GM18873 (cell line): ENCODE results near the gene PNMA8B.
"Not testable (repeated sequence)": the region's sequence is repeated elsewhere in the genome, so short reads cannot be mapped to it uniquely, and the experiment has no call there.

Experiments used
- ATAC-seq: cut with Tn5 transposase; IDR thresholded peaks from one replicate; pipeline ENCODE4 v1.9.1; 2021; ENCODE audit warnings: mild to moderate bottlenecking, moderate library complexity, moderate number of reproducible peaks; ENCODE audit not compliant: unreplicated experiment, low FRiP score

Gene PNMA8B

GRCh38 chr19:46514589-46515289 lies 19.1 kb upstream of the PNMA8B start:
- ATAC-seq = no peak

GRCh38 chr19:46513461-46514236 lies 18.0 kb upstream of the PNMA8B start:
- ATAC-seq = no peak

GRCh38 chr19:46511237-46511636 lies 15.6 kb upstream of the PNMA8B start:
- ATAC-seq = no peak

GRCh38 chr19:46508206-46508605 lies 12.5 kb upstream of the PNMA8B start:
- no peak for ATAC-seq

GRCh38 chr19:46503848-46504453 lies 8.3 kb upstream of the PNMA8B start:
- ATAC-seq = no peak

- ATAC-seq = no peak
Observed at GRCh38 chr19:46502891-46503290, 7.2 kb upstream of the PNMA8B start.

- no peak for ATAC-seq
Observed at GRCh38 chr19:46499692-46500091, 4.0 kb upstream of the PNMA8B start.

GRCh38 chr19:46497773-46498172 lies 2.1 kb upstream of the PNMA8B start:
- ATAC-seq = no peak

GRCh38 chr19:46496886-46497285 lies 1.2 kb upstream of the PNMA8B start:
- not testable (repeated sequence) for ATAC-seq

GRCh38 chr19:46496304-46496703 lies 637 bp upstream of the PNMA8B start:
- no peak for ATAC-seq

- ATAC-seq = no peak
Observed at GRCh38 chr19:46494941-46495785, 504 bp downstream of the PNMA8B start.

GRCh38 chr19:46494146-46494940 lies 1.3 kb downstream of the PNMA8B start:
- ATAC-seq = no peak

GRCh38 chr19:46493236-46494145 lies 2.2 kb downstream of the PNMA8B start:
- ATAC-seq = no peak

GRCh38 chr19:46492841-46493235 lies 2.8 kb downstream of the PNMA8B start:
- ATAC-seq = no peak

GRCh38 chr19:46491975-46492682 lies 3.5 kb downstream of the PNMA8B start:
- no peak for ATAC-seq

- no peak for ATAC-seq
Observed at GRCh38 chr19:46490774-46491173, 4.9 kb downstream of the PNMA8B start.

- ATAC-seq = no peak
Observed at GRCh38 chr19:46489445-46490272, 6.0 kb downstream of the PNMA8B start.
